HL-60 (cell line): ENCODE data around the gene KDM4C.

Experiments
- DNase-seq, 2 experiments: peaks; one replicate each; pipeline ENCODE4 v3.0.0-alpha.2; 2010 to 2020; ENCODE audit warnings: low read depth in 1 of 2, low spot score in 1 of 2
- H3K27ac ChIP-seq: fragments of 250-450 bp; sonication (Bioruptor Pico); replicated peaks from 2 replicates; pipeline ENCODE4 v1.5.1; 2020; ENCODE audit warnings: mild to moderate bottlenecking, moderate library complexity
- H3K27me3 ChIP-seq: fragments of 250-450 bp; sonication (Bioruptor Pico); 2 replicates; pipeline ENCODE4 v1.5.1; 2021; ENCODE audit warnings: mild to moderate bottlenecking, moderate library complexity; ENCODE audit not compliant: insufficient read depth, poor library complexity, severe bottlenecking
- H3K4me3 ChIP-seq: replicated peaks from 2 replicates; pipeline ENCODE4 v1.5.1; 2011; ENCODE audit warnings: mild to moderate bottlenecking, control low read depth, low read length; ENCODE audit not compliant: insufficient read depth
- CTCF ChIP-seq: IDR thresholded peaks from one replicate; pipeline ENCODE4 v1.5.1; 2011; ENCODE audit warnings: low read length, control low read depth, inconsistent platforms; ENCODE audit not compliant: insufficient read depth
- GABPA ChIP-seq: IDR thresholded peaks from 2 replicates; pipeline ENCODE4 v1.6.1; 2012; ENCODE audit warnings: low read depth
- POLR2AphosphoS5 ChIP-seq: IDR thresholded peaks from 2 replicates; pipeline ENCODE4 v1.6.1; 2012; ENCODE audit warnings: low read depth
- REST ChIP-seq: IDR thresholded peaks from 2 replicates; pipeline ENCODE4 v1.6.1; 2012; ENCODE audit warnings: low read depth; ENCODE audit not compliant: insufficient replicate concordance
- SPI1 ChIP-seq: IDR thresholded peaks from 2 replicates; pipeline ENCODE4 v1.6.1; 2012; ENCODE audit warnings: low read depth, mild to moderate bottlenecking, borderline replicate concordance

The KDM4C gene

GRCh38 chr9:7132605-7133004 is 374.8 kb downstream of the KDM4C start:
- no peak for DNase-seq
- no peak for TF ChIP-seq GABPA
- TF ChIP-seq SPI1 = no peak
- TF ChIP-seq POLR2AphosphoS5 = no peak
- no peak for TF ChIP-seq REST
- no peak for TF ChIP-seq CTCF
- Histone ChIP-seq H3K4me3 (no peak overlapping the region), H3K27me3 (no peaks in the 10 kb centered on the region), H3K27ac (no peak overlapping the region)

DNA sequence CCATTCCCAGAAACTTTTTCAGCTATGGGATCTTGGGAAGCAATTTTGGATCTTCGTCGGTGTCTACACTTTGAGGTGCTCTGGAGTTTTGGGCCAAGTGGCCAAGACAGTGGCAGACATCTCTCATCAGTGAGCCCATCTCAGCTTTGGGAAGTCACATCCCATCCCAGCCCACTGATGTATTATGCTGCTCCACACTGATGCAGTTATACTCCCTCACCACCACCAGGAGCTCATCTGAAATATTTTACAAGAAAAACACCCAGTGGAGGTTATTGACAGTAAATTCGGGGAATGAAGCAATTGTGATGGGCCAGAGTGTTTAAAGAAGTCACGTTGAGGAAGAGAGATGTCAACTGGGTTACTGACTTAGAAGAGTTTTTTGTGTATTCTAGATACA is 378.0 kb downstream of the KDM4C start:
- Histone ChIP-seq H3K27me3 (no peaks in the 10 kb centered on the region), H3K27ac (no peak overlapping the region), H3K4me3 (no peak overlapping the region)
- TF ChIP-seq POLR2AphosphoS5 (no peak), CTCF (no peak), REST (no peak), GABPA (no peak), SPI1 (no peak)
- DNase-seq = no peak

DNA sequence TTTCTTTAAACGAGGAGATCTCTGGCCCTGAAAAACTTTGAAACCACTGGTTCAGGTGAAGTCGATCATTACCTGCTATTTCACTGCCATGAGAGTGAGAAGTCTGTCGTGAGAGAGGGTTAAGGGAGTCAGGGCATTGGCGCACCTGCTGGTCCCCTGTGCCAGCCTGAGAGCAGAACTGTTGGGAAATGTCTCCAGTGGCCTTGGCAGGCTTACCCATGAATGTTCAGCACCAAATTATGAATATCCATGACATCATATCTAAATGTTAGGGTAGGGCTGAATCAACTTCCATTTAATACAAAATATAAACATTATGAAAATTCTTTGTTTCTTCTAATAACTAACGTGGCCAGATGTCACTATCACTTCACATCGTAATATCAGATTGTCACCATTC is 379.3 kb downstream of the KDM4C start:
- no peaks in the 10 kb centered on the region for H3K27me3 ChIP-seq
- no peak overlapping the region for H3K4me3 ChIP-seq
- no peak for DNase-seq
- TF ChIP-seq CTCF (no peak), GABPA (no peak), REST (no peak), POLR2AphosphoS5 (no peak), SPI1 (no peak)
- no peak overlapping the region for H3K27ac ChIP-seq
